B cell (primary cell): ENCODE data around the gene IFI16. TPM values are rescaled to one million over a fixed set of nuclear protein-coding genes. Genes with fewer than 3 reads are reported as not detected.
"Not testable (repeated sequence)": the region's sequence is repeated elsewhere in the genome, so short reads cannot be mapped to it uniquely, and the experiment has no call there.

Source experiments
- ATAC-seq: fragments of 200-7000 bp; cut with Tn5 transposase; one replicate; pipeline ENCODE4 v1.10.0; 2021; ENCODE audit warnings: low read depth, mild to moderate bottlenecking, moderate number of reproducible peaks, moderate library complexity
- CTCF ChIA-PET: fragments of 350-600 bp; sonication (Branson Sonifier 250); formaldehyde crosslinking; loops from one replicate; lab custom pipeline; 2021; ENCODE audit warnings: antibody characterized with exemption, inconsistent platforms; lab: Charles Lee
- POLR2A ChIA-PET: fragments of 350-600 bp; sonication (Branson Sonifier 250); formaldehyde crosslinking; loops from one replicate; lab custom pipeline; 2021; ENCODE audit warnings: antibody characterized with exemption; lab: Charles Lee
- DNase-seq: peaks from one replicate; pipeline ENCODE4 v3.0.0; 2013
- H2AFZ ChIP-seq: 2 replicates; pipeline ENCODE4 v1.6.1; 2012; ENCODE audit warnings: mild to moderate bottlenecking, low read depth, low read length; ENCODE audit not compliant: insufficient read depth, poor library complexity, severe bottlenecking
- H3K27ac ChIP-seq, 2 donors: 1 replicate in 1 of 2; 2 replicates in 1 of 2; pipeline ENCODE4 v1.5.1; 2012 to 2013; ENCODE audit warnings: low read length in 2 of 2, mild to moderate bottlenecking in 2 of 2, moderate library complexity in 1 of 2
- H3K27me3 ChIP-seq, 4 experiments: fragments of 200-600 bp in 1 of 4; sonication (generic) in 1 of 4; replicated peaks in 1 of 4; 1 replicate in 2 of 4; 2 replicates in 2 of 4; pipeline versions ENCODE4 v1.6.1 to v1.7.0; 2013 to 2016; ENCODE audit warnings: low read length in 3 of 4, mild to moderate bottlenecking in 2 of 4, mixed read lengths in 1 of 4, moderate library complexity in 1 of 4; ENCODE audit not compliant: insufficient read depth in 4 of 4, control insufficient read depth in 3 of 4; ENCODE audit errors: control extremely low read depth in 1 of 4
- H3K36me3 ChIP-seq, 2 experiments: replicated peaks in 1 of 2; 1 replicate in 1 of 2; 2 replicates in 1 of 2; pipeline versions ENCODE4 v1.6.1 to v1.7.1; 2013; ENCODE audit warnings: low read length in 1 of 2; ENCODE audit not compliant: insufficient read depth in 2 of 2, control insufficient read depth in 1 of 2; ENCODE audit errors: control extremely low read depth in 1 of 2, extremely low read depth in 1 of 2
- H3K4me1 ChIP-seq, 2 donors: fragments of 200-600 bp in 1 of 2; sonication (generic) in 1 of 2; 1 replicate in 1 of 2; 2 replicates in 1 of 2; pipeline versions ENCODE4 v1.5.1 to v1.6.1; 2013 to 2017; ENCODE audit warnings: low read length in 2 of 2; ENCODE audit not compliant: control insufficient read depth in 2 of 2, insufficient read depth in 2 of 2
- H3K4me2 ChIP-seq: replicated peaks from 2 replicates; pipeline ENCODE3; 2012; ENCODE audit warnings: mild to moderate bottlenecking, low read depth, low read length; ENCODE audit not compliant: poor library complexity, severe bottlenecking
- H3K4me3 ChIP-seq, 5 experiments: fragments of 200-600 bp in 1 of 5; sonication (generic) in 1 of 5; 1 replicate in 3 of 5; 2 replicates in 2 of 5; pipeline versions ENCODE4 v1.5.1 to v1.7.0; 2011 to 2016; ENCODE audit warnings: low read length in 4 of 5, mild to moderate bottlenecking in 4 of 5, low read depth in 2 of 5, control low read depth in 1 of 5, moderate library complexity in 1 of 5; ENCODE audit not compliant: insufficient read depth in 1 of 5; ENCODE audit errors: control extremely low read depth in 1 of 5, extremely low read depth in 1 of 5
- H3K79me2 ChIP-seq: fragments of 200-600 bp; sonication (generic); one replicate; pipeline ENCODE4 v1.6.0; 2016; ENCODE audit warnings: low read length; ENCODE audit not compliant: control insufficient read depth, insufficient read depth
- H3K9ac ChIP-seq: fragments of 200-600 bp; sonication (generic); 2 replicates; pipeline ENCODE4 v1.6.1; 2017; ENCODE audit warnings: mild to moderate bottlenecking, low read length, moderate library complexity
- H3K9me3 ChIP-seq, 3 donors: one replicate each; pipeline versions ENCODE4 v1.6.1 to v1.7.1; 2013; ENCODE audit warnings: low read length in 2 of 3; ENCODE audit not compliant: control insufficient read depth in 2 of 3, insufficient read depth in 1 of 3; ENCODE audit errors: control extremely low read depth in 1 of 3
- H4K20me1 ChIP-seq: 2 replicates; pipeline ENCODE4 v1.6.0; 2012; ENCODE audit warnings: mild to moderate bottlenecking, low read length; ENCODE audit not compliant: insufficient read depth, control insufficient read depth, poor library complexity, severe bottlenecking
- H3K27ac Mint-ChIP-seq: one replicate; pipeline ENCODE4 v1.8.0; 2021; ENCODE audit warnings: mixed read lengths
- H3K27me3 Mint-ChIP-seq: one replicate; pipeline ENCODE4 v1.8.0; 2021; ENCODE audit warnings: mixed read lengths
- H3K4me1 Mint-ChIP-seq: one replicate; pipeline ENCODE4 v1.8.0; 2021; ENCODE audit warnings: mixed read lengths
- H3K4me3 Mint-ChIP-seq: one replicate; pipeline ENCODE4 v1.8.0; 2021; ENCODE audit warnings: mixed read lengths
- H3K9me3 Mint-ChIP-seq: one replicate; pipeline ENCODE4 v1.8.0; 2022; ENCODE audit warnings: mixed read lengths; ENCODE audit not compliant: insufficient read depth
- CTCF ChIP-seq: fragments of 200-600 bp; IDR thresholded peaks from one replicate; pipeline ENCODE4 v1.8.0; 2022; ENCODE audit warnings: antibody characterized with exemption, mild to moderate bottlenecking
- WGBS: methylation state at CpG from one replicate; pipeline ENCODE4 v1.1.5; 2013; ENCODE audit warnings: missing lambda C conversion rate; ENCODE audit not compliant: insufficient coverage; 5-methylcytosine and 5-hydroxymethylcytosine counted together
- intact Hi-C: fragments of 100-400 bp; cut with micrococcal nuclease; formaldehyde crosslinking; loops from one replicate; pipeline ENCODE4 v1.10.0; 2022
- polyA plus RNA-seq: library from polyadenylated mRNA; depleted of rRNA; stranded (reverse); fragments of >200 nt; gene quantifications from 2 replicates; pipeline ENCODE4 v1.2.3, GENCODE V29; 2012
- total RNA-seq, 2 donors: library from RNA; stranded (reverse); fragments of 120-200 nt in 1 of 2; gene quantifications; 1 replicate in 1 of 2; 2 replicates in 1 of 2; pipeline versions ENCODE4 v1.2.3 to v1.2.4, GENCODE V29; 2013 to 2022

The IFI16 gene
- total and polyA plus RNA-seq, 2 donors (not counting 1 experiment from before 2014, with no cell fraction given) = 89.0 to 176 TPM

- H3K9me3 ChIP-seq, H3K36me3 ChIP-seq, H3K27me3 Mint-ChIP-seq, DNase-seq, H3K27me3 ChIP-seq, ATAC-seq, H3K9me3 Mint-ChIP-seq, POLR2A ChIA-PET, H4K20me1 ChIP-seq, H3K4me3 ChIP-seq: not testable (repeated sequence)
- Histone ChIP-seq H3K9ac (peak overlapping the region; percentile 5), H3K79me2 (peaks cover 28% of the 10 kb centered on the region), H3K4me2 (peak overlapping the region; percentile 63), H3K27ac (peak overlapping the region; percentile 50 to 63), H2AFZ (peak overlapping the region; percentile 57), H3K4me1 (peaks cover 40 to 44% of the 10 kb centered on the region in 2 donors)
- intact Hi-C loops = loop anchor here (1.0 to 5.0 kb wide), 2 partner anchors 9 to 829 kb away; no protein-coding TSS in a partner anchor
- peak overlapping the region; percentile 40 for H3K4me3 Mint-ChIP-seq
- H3K27ac Mint-ChIP-seq = peak overlapping the region; percentile 84
- WGBS = no CpG with 5 or more reads among the region's 11 CpGs
- CTCF ChIA-PET = interaction anchor here (1.4 kb wide), 1 partner anchor 65 kb away, joined by 9 read pairs; no protein-coding TSS in a partner anchor
- H3K4me1 Mint-ChIP-seq = peaks cover 47% of the 10 kb centered on the region
Measured at GRCh38 chr1:159006210-159006807, 3.4 kb upstream of the IFI16 start.

GRCh38 chr1:159007726-159008125, 2.0 kb upstream of the IFI16 start:
- no peak for DNase-seq
- Histone ChIP-seq H3K36me3 (no peaks in the 10 kb centered on the region), H2AFZ (peak overlapping the region; percentile 3), H3K9ac (no peak overlapping the region), H3K27ac (peak overlapping the region in 1 of 2 donors; percentile 61), H3K4me3 (no peak overlapping the region), H4K20me1 (no peaks in the 10 kb centered on the region), H3K4me2 (no peak overlapping the region), H3K27me3 (no peaks in the 10 kb centered on the region), H3K9me3 (no peaks in the 10 kb centered on the region), H3K4me1 (peaks cover 40 to 44% of the 10 kb centered on the region in 2 donors), H3K79me2 (peaks cover 41% of the 10 kb centered on the region)
- no peak for TF ChIP-seq CTCF
- Mint-ChIP-seq H3K27ac (peak overlapping the region; percentile 64), H3K4me1 (peaks cover 53% of the 10 kb centered on the region), H3K4me3 (no peak overlapping the region), H3K9me3 (no peaks in the 10 kb centered on the region), H3K27me3 (no peaks in the 10 kb centered on the region)
- intact Hi-C loops = loop anchor here (2.0 to 5.0 kb wide), 2 partner anchors 69 to 830 kb away; partner anchors contain the start of gene AIM2
- CTCF ChIA-PET = interaction anchor here (1.0 to 3.4 kb wide), 6 partner anchors 8 to 678 kb away, joined by 3 to 23 read pairs (median 5); no protein-coding TSS in a partner anchor
- ATAC-seq = no peak
- POLR2A ChIA-PET = no interaction called here
